GM12878 (cell line): ENCODE results near the gene MARS1.

Experiments used
- CEBPZ ChIP-seq: fragments of 150-350 bp; IDR thresholded peaks from 2 replicates; pipeline ENCODE4 v1.6.1; 2016; ENCODE audit warnings: low read depth, low read length
- CTCF ChIP-seq, 3 experiments: IDR thresholded peaks in 2 of 3; conservative IDR thresholded peaks in 1 of 3; 2 replicates each; pipeline ENCODE4 v1.5.1; 2011; ENCODE audit warnings: low read depth in 3 of 3, low read length in 3 of 3, mild to moderate bottlenecking in 3 of 3, control low read depth in 2 of 3, moderate library complexity in 2 of 3, inconsistent platforms in 1 of 3, mixed read lengths in 1 of 3; ENCODE audit not compliant: control insufficient read depth in 2 of 3, insufficient read depth in 1 of 3; ENCODE audit errors: extremely low read depth in 1 of 3
- EZH2 ChIP-seq: IDR thresholded peaks from 2 replicates; pipeline ENCODE4 v1.6.1; 2012; ENCODE audit warnings: low read depth, mild to moderate bottlenecking, control low read depth, inconsistent platforms, low read length, borderline replicate concordance; ENCODE audit not compliant: control insufficient read depth
- FOXK2 ChIP-seq: fragments of 450-650 bp; IDR thresholded peaks from 2 replicates; pipeline ENCODE4 v1.6.1; 2017; ENCODE audit warnings: mild to moderate bottlenecking, moderate library complexity
- NFXL1 ChIP-seq: fragments of 450-650 bp; IDR thresholded peaks from 2 replicates; pipeline ENCODE4 v1.6.1; 2017; ENCODE audit warnings: antibody characterized with exemption, mild to moderate bottlenecking, borderline replicate concordance
- NFYB ChIP-seq: IDR thresholded peaks from 2 replicates; pipeline ENCODE4 v1.6.1; 2011; ENCODE audit warnings: low read depth, mild to moderate bottlenecking, low read length, improper control_type of control experiment, moderate library complexity; ENCODE audit not compliant: insufficient read depth
- TBL1XR1 ChIP-seq: IDR thresholded peaks from 2 replicates; pipeline ENCODE4 v1.6.1; 2012; ENCODE audit warnings: low read depth, low read length, improper control_type of control experiment
- TF ChIP-seq, protein P1 (sequence below): IDR thresholded peaks from 2 replicates; pipeline ENCODE4 v1.6.1; 2011; ENCODE audit warnings: borderline replicate concordance, low read depth, mild to moderate bottlenecking, moderate library complexity, low read length; ENCODE audit not compliant: insufficient read depth, poor library complexity, severe bottlenecking

DNA sequence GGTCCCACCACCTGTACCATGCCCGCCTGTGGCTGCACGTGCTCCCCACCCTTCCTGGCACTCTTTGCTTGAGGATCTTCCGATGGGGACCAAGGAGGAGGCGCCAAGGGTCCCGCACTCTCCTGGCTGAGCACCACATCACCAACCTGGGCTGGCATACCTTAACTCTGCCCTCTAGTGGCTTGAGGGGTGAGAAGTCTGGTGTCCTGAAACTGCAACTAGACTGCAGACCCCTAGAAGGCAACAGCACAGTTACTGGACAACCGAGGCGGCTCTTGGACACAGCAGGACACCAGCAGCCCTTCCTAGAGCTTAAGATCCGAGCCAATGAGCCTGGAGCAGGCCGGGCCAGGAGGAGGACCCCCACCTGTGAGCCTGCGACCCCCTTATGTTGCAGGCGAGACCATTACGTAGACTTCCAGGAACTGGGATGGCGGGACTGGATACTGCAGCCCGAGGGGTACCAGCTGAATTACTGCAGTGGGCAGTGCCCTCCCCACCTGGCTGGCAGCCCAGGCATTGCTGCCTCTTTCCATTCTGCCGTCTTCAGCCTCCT lies 31.6 kb upstream of the MARS1 start:
- TF ChIP-seq CTCF (IDR thresholded peaks at IDR 0.05 in 2 of 3, conservative IDR thresholded peaks at IDR 0.05 in 1 of 3; ENCODE audit: control insufficient read depth in 2 of 3, extremely low read depth in 1 of 3, insufficient read depth in 1 of 3, low read depth in 3 of 3, low read length in 3 of 3): peak; percentile 72 to 83 (median 80)
- no peak for TF ChIP-seq FOXK2
- no peak for TF ChIP-seq CEBPZ
- TF ChIP-seq NFXL1: no peak
- TF ChIP-seq, protein P1, sequence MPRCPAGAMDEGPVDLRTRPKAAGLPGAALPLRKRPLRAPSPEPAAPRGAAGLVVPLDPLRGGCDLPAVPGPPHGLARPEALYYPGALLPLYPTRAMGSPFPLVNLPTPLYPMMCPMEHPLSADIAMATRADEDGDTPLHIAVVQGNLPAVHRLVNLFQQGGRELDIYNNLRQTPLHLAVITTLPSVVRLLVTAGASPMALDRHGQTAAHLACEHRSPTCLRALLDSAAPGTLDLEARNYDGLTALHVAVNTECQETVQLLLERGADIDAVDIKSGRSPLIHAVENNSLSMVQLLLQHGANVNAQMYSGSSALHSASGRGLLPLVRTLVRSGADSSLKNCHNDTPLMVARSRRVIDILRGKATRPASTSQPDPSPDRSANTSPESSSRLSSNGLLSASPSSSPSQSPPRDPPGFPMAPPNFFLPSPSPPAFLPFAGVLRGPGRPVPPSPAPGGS: no peak
- no peak for TF ChIP-seq TBL1XR1
- no peak for TF ChIP-seq EZH2
- TF ChIP-seq NFYB: no peak
